Measurements from ENCODE around the gene FGF2.
A peak's percentile ranks its signal among the peaks of the same experiment; 100 is the strongest.

The FGF2 gene

GRCh38 chr4:122895336-122895995 lies 68.8 kb downstream of the FGF2 start:
- no peak for DNase-seq (ENCODE audit: low spot score)

DNA sequence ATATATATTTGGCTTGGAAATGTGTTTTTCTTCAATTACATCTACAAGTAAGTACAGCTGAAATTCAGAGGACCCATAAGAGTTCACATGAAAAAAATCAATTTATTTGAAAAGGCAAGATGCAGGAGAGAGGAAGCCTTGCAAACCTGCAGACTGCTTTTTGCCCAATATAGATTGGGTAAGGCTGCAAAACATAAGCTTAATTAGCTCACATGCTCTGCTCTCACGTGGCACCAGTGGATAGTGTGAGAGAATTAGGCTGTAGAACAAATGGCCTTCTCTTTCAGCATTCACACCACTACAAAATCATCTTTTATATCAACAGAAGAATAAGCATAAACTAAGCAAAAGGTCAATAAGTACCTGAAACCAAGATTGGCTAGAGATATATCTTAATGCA lies 69.6 kb downstream of the FGF2 start:
- DNase-seq (ENCODE audit: low spot score) = no peak

- peak; percentile 71 for DNase-seq (ENCODE audit: low spot score)
Measured at GRCh38 chr4:122898370-122899150, 71.9 kb downstream of the FGF2 start.

DNA sequence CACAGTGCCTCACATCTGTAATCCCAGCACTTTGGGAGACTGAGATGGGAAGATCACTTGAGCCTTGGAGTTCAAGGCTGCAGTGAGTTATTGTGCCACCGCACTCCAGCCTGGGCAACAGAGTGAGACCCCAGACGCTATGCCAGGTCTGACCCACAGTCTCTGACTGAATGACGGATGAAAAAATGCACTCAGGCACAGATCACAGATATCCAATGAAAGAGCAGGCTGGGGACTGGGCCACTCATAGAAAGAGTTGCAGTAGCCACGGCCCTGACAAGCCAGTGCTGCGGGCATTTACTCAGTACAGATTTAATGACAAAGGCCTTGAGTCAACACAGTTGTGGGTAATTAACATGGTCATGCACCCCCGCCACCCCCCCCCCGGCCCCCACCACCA lies 73.1 kb downstream of the FGF2 start:
- DNase-seq (ENCODE audit: low spot score) = no peak

DNA sequence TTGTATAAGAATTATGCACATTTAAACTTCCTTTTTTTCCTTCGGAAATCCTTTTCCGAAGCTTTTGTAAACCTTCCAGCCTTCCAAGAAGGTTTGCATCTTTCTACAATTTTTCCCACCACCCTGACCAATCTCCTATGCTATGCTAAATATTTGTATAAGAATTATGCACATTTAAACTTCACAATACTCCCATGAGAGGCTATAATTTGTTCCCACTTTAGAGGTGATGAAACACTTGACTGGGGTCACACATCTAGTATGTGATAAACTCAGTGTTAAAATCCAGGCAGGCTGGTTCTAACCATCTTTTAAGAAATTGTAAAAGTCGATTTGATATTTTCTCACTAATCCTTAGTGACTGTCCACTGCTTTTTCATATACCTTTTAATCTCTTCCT lies 73.7 kb downstream of the FGF2 start:
- DNase-seq (ENCODE audit: low spot score) = no peak

DNA sequence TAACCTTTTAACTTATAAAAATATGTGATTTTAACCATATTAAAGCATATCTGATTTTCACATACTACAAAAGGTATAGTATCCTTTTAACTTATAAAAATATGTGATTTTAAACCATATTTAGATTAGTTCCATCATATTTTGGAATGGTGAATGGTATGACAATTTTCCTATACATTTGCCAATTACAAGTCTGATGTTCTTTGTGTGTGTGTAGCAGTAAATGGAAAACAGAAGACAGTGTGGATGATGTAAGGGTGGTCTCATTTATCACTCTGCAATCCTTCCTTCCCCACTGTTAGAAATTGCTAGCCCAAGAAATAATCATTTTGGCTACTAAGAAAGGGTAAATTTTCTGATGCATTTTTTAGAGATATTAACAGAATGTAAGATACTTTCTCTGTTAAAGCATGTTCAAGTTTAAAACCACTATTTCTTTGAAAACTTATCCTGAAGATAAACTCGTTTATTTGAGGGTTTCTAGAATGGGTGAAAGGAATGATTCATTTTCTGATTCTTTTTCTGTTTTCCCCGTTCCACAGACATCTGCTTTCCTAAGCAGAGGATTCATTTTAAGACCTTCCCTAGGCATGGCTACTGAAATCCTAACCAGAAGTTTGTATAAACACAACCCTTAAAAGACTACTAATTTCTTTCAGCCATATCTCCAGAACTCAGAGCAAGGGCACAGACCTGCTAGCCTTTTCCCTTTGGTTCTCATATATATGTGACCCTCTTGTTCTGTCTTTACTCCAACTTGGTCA lies 74.8 kb downstream of the FGF2 start:
- DNase-seq (ENCODE audit: low spot score) = no peak

DNA sequence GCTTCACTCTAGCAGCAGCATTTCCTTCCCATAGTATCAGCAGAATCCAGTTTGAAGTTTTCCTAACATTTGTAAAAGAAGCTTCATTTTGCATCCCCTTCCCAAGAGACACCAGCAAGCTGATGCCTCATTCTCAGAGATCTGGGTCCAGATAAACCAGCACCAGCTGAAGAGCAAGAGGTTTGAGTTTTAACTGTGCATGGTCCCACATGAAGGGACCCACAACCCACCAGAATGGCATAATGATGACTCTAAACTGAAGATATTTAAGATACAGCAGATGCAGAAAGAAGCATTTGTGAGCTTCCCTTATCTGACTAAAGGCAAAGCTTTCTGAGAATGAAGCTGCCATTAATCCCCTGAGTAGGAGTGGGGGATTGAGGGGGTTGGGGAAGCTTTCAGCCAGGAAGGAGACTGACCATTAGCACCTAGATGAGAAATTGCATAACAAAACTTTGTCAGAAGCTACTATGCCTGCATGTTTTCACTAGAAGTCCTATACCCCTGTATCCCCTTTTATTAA lies 77.2 kb downstream of the FGF2 start:
- no peak for DNase-seq (ENCODE audit: low spot score)

GRCh38 chr4:122906859-122907305 lies 80.3 kb downstream of the FGF2 start:
- no peak for DNase-seq (ENCODE audit: low spot score)

- DNase-seq (ENCODE audit: low spot score) = no peak
Measured at GRCh38 chr4:122908223-122908622, 81.6 kb downstream of the FGF2 start.

DNA sequence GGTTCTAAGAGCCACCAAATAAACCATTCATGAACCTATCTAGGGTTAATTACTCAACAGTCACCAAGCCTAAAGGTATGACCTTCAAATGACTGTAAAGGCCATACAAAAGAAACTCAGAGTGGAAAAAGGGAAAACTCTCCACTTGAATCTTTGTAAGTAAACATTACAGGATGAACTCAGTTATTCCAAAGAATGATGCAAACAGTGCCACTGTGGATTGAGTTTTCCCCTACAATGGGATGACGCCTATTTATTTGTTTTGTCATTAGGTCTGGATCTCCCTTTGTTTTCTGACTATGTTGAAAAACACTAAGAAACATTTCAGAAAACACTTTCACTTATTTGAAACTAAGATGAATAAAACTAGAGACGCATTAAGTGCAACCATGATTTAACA lies 83.1 kb downstream of the FGF2 start:
- no peak for DNase-seq (ENCODE audit: low spot score)

DNA sequence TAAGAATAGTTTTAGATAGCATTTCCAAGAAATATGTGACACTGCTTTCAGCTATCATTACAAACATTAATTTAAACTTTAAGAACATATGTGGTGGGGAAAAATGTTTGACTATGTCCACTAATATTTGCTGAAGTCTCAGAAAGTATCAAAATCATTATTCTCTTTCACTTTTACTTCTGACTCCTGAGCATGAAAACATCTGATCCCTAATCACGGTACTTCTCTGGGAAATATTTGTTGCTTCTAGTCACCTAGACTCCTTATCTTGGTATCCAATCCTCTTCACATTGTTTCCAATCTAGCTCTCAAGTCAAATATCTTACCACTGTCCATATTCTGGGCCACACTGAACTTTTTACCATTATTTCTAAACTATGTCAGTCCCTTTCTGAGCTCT lies 85.0 kb downstream of the FGF2 start:
- DNase-seq (ENCODE audit: low spot score) = no peak

DNA sequence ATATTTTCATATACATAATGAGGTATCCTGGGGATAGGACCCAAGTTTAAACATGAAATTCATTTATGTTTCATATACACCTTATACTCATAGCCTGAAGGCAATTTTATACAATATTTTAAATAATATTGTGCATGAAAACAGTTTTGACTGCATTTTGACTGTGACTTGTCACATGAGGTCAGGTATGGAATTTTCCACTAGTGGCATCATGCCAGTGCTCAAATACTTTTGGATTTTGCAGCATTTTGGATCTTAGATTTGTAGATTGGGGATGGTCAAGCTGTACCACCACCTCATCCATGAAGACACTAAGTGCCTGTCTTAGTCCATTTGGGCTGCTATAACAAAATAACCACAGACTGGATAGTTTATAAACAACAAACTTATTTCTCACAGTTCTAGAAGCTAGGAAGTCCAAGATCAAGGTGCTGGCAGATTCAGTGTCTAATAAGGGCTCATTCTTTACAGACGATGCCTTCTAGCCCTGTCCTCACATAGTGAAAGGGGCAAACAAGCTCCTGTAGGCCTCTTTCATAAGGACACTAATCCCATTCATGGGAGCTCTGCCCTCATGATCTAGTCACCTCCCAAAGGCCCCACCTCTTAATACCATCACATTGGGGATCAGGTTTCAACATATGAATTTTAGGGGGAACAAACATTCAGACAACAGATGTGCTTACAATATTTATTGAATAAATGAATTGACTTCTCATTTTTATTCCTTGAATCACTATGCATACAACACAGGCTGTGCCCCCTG lies 86.4 kb downstream of the FGF2 start:
- DNase-seq (ENCODE audit: low spot score) = no peak

- DNase-seq (ENCODE audit: low spot score) = no peak
Measured at GRCh38 chr4:122914292-122914904, 87.8 kb downstream of the FGF2 start.

DNA sequence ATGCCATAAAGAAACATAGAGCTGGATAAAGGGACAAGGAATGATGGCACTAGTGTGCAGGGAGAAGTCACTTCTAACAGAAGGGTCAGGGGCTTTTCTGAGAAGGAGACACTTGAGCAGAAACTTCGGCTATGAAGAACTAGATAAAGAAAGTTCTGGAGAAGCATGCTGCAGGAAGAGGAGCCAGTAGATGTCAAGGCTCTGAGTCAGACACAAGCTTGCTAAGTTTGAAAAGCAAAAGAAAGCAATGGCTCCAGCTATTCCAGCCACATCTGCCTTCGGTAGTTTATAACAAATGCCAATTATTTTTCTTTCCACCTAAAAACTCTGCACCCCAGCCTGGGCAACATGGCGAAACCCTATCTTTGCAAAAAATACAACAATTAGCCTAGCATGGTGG lies 88.3 kb downstream of the FGF2 start:
- DNase-seq (ENCODE audit: low spot score) = peak; percentile 31

DNA sequence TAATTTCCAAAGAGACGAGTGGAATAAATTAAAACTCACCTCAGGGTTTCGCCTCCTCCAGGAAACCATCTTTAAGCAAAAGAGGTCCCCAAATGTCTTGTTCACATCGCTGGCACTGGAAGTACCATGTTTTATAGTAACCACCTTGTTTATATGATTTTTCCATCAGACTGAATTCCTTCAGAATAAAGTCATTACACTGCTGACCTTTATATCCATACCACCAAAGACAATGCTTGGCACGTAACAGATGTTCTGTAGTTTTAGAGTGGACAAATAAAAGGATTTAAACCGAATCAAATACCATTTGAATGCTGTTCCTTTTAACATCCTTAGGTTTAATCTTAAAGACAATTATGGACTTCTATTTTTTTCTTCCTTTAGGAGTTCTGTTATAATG lies 91.1 kb downstream of the FGF2 start:
- no peak for DNase-seq (ENCODE audit: low spot score)

GRCh38 chr4:122920473-122920872 lies 93.8 kb downstream of the FGF2 start:
- no peak for DNase-seq (ENCODE audit: low spot score)

- no peak for DNase-seq (ENCODE audit: low spot score)
Measured at GRCh38 chr4:122921300-122921699, 94.7 kb downstream of the FGF2 start.

- peak; percentile 62 for DNase-seq (ENCODE audit: low spot score)
Measured at GRCh38 chr4:122921971-122922876, 95.6 kb downstream of the FGF2 start, which contains the start of gene NUDT6. TSS of gene NUDT6 (minus strand) at chr4:122922597. CDS start at chr4:122922572, 25 bp downstream.

- peak; percentile 86 for DNase-seq (ENCODE audit: low spot score)
Measured at GRCh38 chr4:122922877-122923511, 96.4 kb downstream of the FGF2 start.

GRCh38 chr4:122928930-122929329 lies 102.3 kb downstream of the FGF2 start:
- no peak for DNase-seq (ENCODE audit: low spot score)

All from AG08395 (cell line).